ENCODE data around the gene F2R.

F2R gene

DNA sequence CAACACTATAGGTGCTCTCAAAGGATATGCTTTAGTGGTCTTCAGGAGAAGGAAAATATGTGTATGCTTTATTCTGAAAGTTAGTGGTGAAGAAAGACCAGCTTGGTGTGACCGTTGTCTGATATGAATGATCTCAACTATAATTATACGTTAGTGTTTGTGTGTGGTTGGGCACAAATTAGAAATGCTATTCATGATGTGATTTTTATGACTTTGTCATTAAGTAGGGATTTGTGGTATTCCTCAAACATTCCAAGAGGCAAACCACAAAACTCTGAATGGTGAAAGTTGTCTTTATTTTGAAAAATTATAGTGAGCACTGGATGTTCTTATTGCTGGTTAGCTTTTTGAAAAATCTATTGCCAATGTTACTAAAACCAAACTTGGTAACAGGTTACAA is 6.2 kb upstream of the F2R start:
- H3K4me3 ChIP-seq (ENCODE audit: low read depth, low read length): no peak overlapping the region
- TF ChIP-seq, protein P1, sequence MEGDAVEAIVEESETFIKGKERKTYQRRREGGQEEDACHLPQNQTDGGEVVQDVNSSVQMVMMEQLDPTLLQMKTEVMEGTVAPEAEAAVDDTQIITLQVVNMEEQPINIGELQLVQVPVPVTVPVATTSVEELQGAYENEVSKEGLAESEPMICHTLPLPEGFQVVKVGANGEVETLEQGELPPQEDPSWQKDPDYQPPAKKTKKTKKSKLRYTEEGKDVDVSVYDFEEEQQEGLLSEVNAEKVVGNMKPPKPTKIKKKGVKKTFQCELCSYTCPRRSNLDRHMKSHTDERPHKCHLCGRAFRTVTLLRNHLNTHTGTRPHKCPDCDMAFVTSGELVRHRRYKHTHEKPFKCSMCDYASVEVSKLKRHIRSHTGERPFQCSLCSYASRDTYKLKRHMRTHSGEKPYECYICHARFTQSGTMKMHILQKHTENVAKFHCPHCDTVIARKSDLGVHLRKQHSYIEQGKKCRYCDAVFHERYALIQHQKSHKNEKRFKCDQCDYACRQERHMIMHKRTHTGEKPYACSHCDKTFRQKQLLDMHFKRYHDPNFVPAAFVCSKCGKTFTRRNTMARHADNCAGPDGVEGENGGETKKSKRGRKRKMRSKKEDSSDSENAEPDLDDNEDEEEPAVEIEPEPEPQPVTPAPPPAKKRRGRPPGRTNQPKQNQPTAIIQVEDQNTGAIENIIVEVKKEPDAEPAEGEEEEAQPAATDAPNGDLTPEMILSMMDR (IDR thresholded peaks at IDR 0.05; ENCODE audit: borderline replicate concordance, insufficient read depth, low read depth, low read length): no peak

DNA sequence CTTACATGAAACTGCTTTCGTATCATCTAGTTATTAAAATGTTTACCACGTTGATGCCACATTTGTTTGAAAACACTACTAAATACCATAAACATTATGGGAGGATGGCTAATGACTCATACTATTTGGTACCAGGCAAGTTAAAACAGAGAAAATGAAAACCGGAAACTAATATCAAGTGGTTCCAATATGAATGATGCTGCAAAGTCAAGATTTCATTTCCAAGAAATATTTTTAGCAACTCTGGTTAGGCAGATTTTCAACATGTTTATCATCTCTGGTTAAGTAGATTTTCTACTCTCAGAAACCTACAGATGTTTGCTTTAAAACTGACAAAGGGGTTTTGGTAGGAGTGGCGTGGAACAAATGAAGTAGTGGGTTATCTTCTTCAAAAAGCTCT is 4.9 kb upstream of the F2R start:
- no peak overlapping the region for H3K4me3 ChIP-seq (ENCODE audit: low read depth, low read length)
- TF ChIP-seq, protein P1 (IDR thresholded peaks at IDR 0.05; ENCODE audit: borderline replicate concordance, insufficient read depth, low read depth, low read length): no peak

DNA sequence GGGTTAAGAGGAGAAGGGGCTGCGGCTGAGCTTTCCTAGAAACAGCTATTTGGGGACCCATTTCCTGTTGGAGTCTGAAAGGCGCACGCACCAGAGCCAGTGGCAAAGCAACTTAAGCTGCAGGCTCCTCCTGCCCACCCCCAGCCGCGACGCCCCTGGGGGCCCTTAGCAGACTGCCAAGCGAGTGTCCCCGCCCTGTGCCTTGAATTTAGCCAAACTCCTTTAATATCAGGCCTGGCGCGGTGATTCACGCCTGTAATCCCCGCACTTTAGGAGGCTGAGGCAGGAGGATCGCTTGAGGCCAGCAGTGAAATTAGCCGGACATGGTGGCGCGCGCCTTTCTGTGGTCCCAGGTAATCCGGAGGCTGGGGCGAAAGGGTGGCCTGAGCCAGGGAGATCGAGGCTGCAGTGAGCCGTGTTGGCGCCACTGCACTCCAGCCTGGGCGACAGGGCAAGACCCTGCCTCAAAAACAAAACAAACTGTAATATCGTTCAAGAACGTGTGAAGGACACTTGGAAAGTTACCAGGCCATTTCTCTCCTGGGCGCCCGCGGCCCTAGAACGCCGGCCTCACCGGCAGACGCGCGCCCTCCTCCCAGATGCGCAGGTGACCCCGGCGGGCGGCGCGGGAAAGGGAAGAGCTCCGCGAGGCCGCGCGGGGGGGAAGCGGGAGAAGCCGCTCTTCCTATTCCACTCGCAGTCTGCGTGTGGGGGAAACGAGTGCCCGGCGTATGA is 1.0 kb upstream of the F2R start:
- H3K4me3 ChIP-seq (ENCODE audit: low read depth, low read length): peak overlapping the region; percentile 60
- TF ChIP-seq, protein P1 (IDR thresholded peaks at IDR 0.05; ENCODE audit: borderline replicate concordance, insufficient read depth, low read depth, low read length): no peak

DNA sequence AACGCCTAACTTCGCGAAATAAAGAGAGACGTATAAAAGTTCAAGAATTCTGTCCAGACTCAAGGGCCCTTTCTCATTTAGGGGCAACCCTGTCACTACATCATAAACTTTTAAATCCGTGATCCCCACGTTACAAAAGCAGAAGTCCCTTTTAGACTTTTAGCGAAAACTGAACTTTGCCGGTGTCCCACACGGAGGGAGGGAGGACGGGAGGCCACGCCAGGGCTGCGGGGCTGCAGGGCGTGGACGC is 515 bp upstream of the F2R start:
- peak overlapping the region; percentile 60 for H3K4me3 ChIP-seq (ENCODE audit: low read depth, low read length)
- TF ChIP-seq, protein P1 (IDR thresholded peaks at IDR 0.05; ENCODE audit: borderline replicate concordance, insufficient read depth, low read depth, low read length): no peak

DNA sequence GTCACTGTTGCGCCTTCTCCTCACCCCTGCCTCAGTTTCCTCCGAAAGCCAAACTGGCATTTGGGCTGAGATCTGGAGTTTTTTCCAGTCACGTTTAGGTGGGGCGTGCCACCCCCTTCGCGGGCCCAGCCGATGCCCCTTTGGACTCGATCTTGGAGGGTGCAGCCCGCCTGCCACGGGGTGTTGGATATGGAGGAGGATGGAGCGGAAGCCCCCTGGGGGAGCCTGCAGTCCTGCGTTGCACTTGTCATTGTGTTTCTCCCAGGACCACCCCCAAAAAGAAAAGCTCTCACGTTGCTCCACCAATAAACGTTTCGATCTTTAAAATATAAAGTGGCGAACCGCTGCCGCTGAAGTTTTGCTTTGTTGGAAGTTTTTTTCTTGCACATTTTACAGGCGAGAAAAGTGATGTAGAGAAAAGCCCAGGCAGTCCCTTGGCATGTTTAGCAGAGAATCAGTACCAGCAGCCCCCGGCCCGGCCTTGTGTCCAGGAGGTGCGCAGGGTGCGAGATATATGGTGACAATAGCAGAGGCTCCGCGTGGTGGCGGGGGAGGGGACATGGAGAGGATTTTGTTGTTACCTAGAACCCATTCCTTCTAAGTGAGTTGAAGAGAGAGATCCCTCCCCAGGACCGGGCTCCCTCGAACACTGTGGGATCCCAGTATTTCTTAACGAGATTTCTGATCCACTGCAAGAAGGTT is 681 bp downstream of the F2R start:
- peak overlapping the region; percentile 60 for H3K4me3 ChIP-seq (ENCODE audit: low read depth, low read length)
- TF ChIP-seq, protein P1 (IDR thresholded peaks at IDR 0.05; ENCODE audit: borderline replicate concordance, insufficient read depth, low read depth, low read length): no peak

DNA sequence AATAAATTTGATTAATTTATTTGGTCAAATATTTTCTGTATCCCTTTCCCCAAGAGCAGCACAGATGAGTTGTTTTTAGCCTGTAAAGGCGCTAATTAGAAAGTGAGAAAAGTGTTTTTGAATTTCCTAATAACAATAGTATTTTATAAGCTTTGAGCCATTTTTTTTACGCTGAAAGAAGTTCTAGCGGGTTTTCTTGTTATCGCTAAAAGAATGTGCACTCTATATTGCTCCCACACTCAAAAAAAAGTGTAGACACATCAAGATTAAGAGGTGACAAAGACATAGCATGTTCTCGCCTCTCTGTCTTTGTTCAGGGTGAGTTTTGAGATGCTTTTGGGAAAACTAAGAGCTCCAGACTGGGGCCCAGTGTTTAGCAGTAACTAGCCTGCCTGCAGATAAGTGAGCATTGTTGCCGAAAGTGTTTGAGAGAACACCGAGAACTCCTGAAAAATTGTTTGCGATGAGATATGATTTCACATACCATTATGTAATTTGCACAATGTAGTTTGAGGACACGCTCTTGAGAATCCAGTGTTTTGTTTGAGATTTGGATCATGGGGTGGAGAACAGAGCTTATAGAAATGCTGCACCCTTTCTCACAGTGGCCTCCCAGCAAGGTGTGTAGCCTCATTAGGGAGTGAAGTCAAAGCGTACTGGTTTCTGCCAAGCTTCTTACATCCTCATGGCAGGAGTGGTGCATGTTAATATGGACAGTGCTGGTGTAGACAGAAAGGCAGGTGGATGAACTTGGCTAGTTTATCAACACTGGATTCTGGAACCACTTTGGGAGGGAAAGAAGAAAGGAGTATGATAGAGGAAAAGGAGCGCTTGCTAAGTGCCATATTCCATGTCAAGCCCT is 1.5 kb downstream of the F2R start:
- no peak overlapping the region for H3K4me3 ChIP-seq (ENCODE audit: low read depth, low read length)
- TF ChIP-seq, protein P1 (IDR thresholded peaks at IDR 0.05; ENCODE audit: borderline replicate concordance, insufficient read depth, low read depth, low read length): no peak

Measured in GM12875 (cell line).